Activated CD4-positive, alpha-beta T cell treated with anti-CD3 and anti-CD28 coated beads, Interleukin-2, amount 10 ng/mL, durations not matched to agents 24 days and 14 days (primary cell): ENCODE measurements around the gene BCKDK. TPM values are rescaled to one million over a fixed set of nuclear protein-coding genes. Genes with fewer than 3 reads are reported as not detected.

Source experiments
- DNase-seq: peaks from one replicate; pipeline ENCODE4 v3.0.0; 2022
- H3K27ac Mint-ChIP-seq: one replicate; pipeline ENCODE4 v1.8.0; 2022; ENCODE audit warnings: mild to moderate bottlenecking, mixed read lengths
- H3K27me3 Mint-ChIP-seq: one replicate; pipeline ENCODE4 v1.8.0; 2022; ENCODE audit warnings: mixed read lengths
- H3K36me3 Mint-ChIP-seq: one replicate; pipeline ENCODE4 v1.8.0; 2022; ENCODE audit warnings: low read depth, mild to moderate bottlenecking, mixed read lengths
- H3K4me1 Mint-ChIP-seq: one replicate; pipeline ENCODE4 v1.8.0; 2021; ENCODE audit warnings: mixed read lengths
- H3K4me3 Mint-ChIP-seq: one replicate; pipeline ENCODE4 v1.8.0; 2022; ENCODE audit warnings: mild to moderate bottlenecking, moderate library complexity, mixed read lengths
- H3K9me3 Mint-ChIP-seq: one replicate; pipeline ENCODE4 v1.8.0; 2021; ENCODE audit warnings: mixed read lengths
- intact Hi-C: fragments of 100-400 bp; cut with micrococcal nuclease; formaldehyde crosslinking; loops from one replicate; pipeline ENCODE4 v1.15.1; 2023
- total RNA-seq: library from RNA; stranded (reverse); gene quantifications from 2 replicates; pipeline ENCODE4 v1.2.3, GENCODE V29; 2022

Gene BCKDK
- total RNA-seq, 1 donor from 2014 or later, result 44.3 TPM

DNA sequence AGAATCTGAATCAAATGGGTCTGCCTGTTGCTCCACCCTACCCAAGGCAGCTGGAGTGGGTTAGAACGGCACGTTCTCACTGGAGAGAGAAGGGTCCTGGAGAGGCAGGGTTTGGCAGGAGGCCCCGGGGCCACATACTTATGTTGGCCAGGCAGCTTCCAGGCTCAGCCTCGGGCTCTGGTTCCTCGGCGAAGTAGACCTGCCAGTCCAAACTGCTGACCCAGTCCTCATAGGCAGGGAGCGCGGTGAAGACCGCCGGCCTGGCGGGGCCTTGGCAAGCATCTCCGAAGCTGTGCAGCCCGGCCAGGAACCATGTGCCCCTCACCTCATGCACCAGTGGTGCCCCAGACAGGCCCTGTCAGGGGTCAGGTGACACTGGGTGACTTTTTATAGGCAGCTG is 24.2 kb upstream of the BCKDK start:
- Mint-ChIP-seq H3K27ac (no peak overlapping the region), H3K27me3 (no peaks in the 10 kb centered on the region), H3K4me1 (peaks cover 5% of the 10 kb centered on the region), H3K36me3 (peaks cover 25% of the 10 kb centered on the region), H3K9me3 (no peaks in the 10 kb centered on the region), H3K4me3 (no peak overlapping the region)
- DNase-seq, result no peak
- intact Hi-C loops, result no loop called here

DNA sequence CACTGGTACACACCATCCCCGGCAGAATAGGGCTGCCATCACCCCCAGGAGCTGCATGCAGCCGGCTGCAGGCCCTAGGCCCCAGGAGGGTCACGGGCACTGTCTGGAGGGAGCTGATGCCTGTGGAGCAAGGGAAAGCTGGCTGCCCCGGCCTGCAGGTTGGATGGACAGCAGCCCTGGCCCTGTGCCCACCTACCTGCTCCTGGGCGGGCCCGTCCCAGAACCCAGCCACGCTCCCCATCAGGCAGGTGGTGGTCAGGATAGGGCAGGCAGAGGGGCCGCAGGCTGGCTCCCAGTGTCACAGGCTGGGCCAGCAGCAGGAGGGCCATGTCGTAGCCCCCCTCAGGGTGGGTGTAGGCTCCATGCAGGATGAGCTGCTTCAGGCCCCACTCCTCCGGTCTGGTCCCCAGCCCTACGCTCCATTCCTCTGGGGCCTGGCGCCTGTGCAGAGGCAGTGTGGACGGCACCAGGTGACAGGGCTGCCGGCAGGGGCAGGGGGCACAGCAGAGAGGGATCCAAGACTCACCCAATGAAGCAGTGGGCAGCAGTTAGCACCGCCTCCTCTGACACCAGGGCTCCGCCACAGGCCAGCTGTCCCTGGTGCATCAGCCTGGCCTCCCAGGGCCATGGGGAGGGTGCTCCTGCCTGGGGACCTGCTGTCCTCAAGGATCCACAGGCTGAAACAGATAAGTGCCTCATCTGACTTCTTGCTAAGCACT is 23.4 kb upstream of the BCKDK start:
- H3K9me3 Mint-ChIP-seq, result no peaks in the 10 kb centered on the region
- H3K4me3 Mint-ChIP-seq, result no peak overlapping the region
- H3K27me3 Mint-ChIP-seq, result no peaks in the 10 kb centered on the region
- no peak for DNase-seq
- intact Hi-C loops, result no loop called here
- H3K27ac Mint-ChIP-seq, result no peak overlapping the region
- H3K4me1 Mint-ChIP-seq, result peaks cover 5% of the 10 kb centered on the region
- peaks cover 22% of the 10 kb centered on the region for H3K36me3 Mint-ChIP-seq

DNA sequence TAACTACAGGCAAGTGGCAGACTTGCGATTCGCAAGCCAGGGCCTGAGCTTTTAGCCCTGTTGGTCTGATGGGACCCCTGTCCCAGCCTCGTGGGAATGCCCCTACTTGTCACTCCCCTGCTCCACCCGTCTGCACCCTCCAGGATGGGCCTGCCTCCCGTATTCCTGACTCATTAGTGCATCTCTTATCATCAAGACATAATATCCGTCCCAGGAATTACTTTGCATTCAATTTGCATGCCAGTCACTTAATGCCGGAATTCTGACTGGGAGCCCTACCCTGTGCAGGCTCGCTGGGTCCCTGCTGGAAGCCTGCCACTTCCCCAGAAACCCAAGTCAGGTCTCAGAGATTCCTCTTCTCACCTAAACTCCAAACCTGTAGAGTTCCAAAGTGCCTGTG is 22.8 kb upstream of the BCKDK start:
- no peak overlapping the region for H3K4me3 Mint-ChIP-seq
- no peaks in the 10 kb centered on the region for H3K27me3 Mint-ChIP-seq
- DNase-seq, result no peak
- peaks cover 5% of the 10 kb centered on the region for H3K4me1 Mint-ChIP-seq
- H3K9me3 Mint-ChIP-seq, result no peaks in the 10 kb centered on the region
- peaks cover 21% of the 10 kb centered on the region for H3K36me3 Mint-ChIP-seq
- intact Hi-C loops, result no loop called here
- H3K27ac Mint-ChIP-seq, result no peak overlapping the region

DNA sequence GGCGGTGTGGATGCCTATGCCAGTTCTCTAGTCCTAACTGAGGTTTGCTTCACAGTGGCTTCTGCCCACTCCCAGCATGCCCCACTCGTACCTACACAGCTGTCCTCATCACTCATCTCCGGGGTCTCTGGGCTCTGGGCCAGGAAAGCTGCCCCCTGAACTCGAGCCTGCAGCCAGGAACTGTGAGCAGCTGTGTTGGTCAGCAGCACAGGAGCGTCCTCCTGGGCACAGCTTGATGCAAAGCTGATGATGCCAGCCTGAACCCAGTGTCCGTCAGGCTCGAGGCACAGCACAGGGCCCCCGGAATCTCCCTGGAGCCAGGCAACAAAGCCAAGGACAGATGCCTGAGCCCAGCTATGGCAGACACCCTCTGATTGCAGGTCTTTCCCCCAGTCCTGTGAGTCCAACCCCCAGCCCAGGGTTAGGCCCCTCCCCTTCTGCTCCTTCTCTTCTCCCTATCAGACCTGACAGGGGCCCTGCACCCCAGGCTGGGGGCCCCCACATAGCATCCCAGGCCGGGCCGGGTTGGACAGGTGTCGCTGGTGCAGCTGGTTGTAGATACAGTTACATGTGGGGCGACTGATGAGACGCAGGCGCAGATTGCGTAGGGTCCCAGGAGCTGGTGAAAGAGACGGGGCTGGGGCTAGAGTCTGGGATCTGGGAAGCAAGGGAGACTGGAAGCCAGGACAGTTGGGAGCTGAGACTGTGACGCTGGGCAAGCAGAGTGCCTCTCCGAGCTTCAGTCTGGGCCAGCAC is 22.1 kb upstream of the BCKDK start:
- Mint-ChIP-seq H3K27ac (no peak overlapping the region), H3K27me3 (no peaks in the 10 kb centered on the region), H3K4me3 (no peak overlapping the region), H3K4me1 (peaks cover 7% of the 10 kb centered on the region), H3K36me3 (peaks cover 21% of the 10 kb centered on the region), H3K9me3 (no peaks in the 10 kb centered on the region)
- intact Hi-C loops, result no loop called here
- DNase-seq, result no peak

DNA sequence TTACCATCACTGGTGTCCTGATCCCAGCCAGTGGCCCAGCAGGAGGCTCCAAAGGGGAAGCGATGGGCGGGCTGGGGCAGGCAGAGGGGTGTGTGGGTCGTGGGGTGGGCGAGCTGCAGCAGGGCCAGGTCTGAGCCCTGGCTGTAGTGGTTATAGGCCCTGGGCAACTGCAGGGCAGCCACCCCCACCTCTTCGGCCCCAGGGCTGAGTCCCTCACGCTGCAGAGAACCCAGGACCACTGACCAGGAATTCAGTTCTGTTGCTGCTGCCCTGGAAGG is 21.6 kb upstream of the BCKDK start:
- no peak overlapping the region for H3K27ac Mint-ChIP-seq
- no peaks in the 10 kb centered on the region for H3K27me3 Mint-ChIP-seq
- no peaks in the 10 kb centered on the region for H3K9me3 Mint-ChIP-seq
- H3K4me3 Mint-ChIP-seq, result no peak overlapping the region
- intact Hi-C loops, result no loop called here
- DNase-seq, result no peak
- peaks cover 22% of the 10 kb centered on the region for H3K36me3 Mint-ChIP-seq
- peaks cover 7% of the 10 kb centered on the region for H3K4me1 Mint-ChIP-seq

DNA sequence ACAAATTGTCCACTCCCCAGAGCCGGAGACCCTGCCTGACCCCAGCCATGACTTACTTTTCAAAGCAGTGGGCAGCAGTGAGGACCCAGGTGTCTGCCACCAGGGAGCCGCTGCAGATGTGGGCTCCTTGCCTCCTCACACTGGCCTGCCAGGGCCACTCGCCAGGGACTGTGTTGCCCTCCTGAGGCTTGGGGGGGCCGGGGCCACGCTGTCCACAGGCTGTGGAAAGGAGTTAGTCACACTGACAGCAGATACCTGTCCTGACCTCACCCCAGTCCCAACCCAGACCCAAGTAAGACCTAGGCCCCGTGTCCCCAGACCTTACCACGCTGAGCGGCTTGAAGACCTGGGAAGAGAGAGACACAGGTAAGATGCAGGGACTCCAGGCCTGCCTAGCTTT is 20.7 kb upstream of the BCKDK start:
- peaks cover 19% of the 10 kb centered on the region for H3K36me3 Mint-ChIP-seq
- intact Hi-C loops, result no loop called here
- no peaks in the 10 kb centered on the region for H3K9me3 Mint-ChIP-seq
- peaks cover 6% of the 10 kb centered on the region for H3K4me1 Mint-ChIP-seq
- H3K27ac Mint-ChIP-seq, result no peak overlapping the region
- no peak overlapping the region for H3K4me3 Mint-ChIP-seq
- H3K27me3 Mint-ChIP-seq, result no peaks in the 10 kb centered on the region
- no peak for DNase-seq

DNA sequence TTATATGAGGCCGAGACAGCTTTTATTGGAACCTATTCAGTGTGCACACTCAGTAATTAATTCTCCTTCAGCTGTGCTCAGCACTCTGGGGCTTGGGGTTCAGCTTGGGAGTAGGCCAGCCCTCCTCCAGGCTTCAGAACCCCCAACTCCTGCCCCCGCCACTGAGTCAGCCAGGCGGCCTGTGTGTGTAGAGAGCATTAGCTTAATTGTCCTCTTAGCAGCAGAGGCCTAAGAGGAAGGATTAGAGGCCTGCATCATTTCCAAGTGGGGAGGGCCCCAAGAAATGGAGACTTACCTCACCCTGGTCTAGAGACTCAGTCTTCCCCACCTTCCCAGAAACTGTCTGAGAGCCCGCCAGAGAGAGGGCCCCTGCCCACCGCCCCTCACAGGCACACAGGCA is 20.2 kb upstream of the BCKDK start:
- Mint-ChIP-seq H3K4me1 (peaks cover 8% of the 10 kb centered on the region), H3K36me3 (peaks cover 19% of the 10 kb centered on the region), H3K9me3 (no peaks in the 10 kb centered on the region), H3K27ac (peak overlapping the region; percentile 60), H3K4me3 (no peak overlapping the region), H3K27me3 (no peaks in the 10 kb centered on the region)
- DNase-seq, result no peak
- intact Hi-C loops, result no loop called here

DNA sequence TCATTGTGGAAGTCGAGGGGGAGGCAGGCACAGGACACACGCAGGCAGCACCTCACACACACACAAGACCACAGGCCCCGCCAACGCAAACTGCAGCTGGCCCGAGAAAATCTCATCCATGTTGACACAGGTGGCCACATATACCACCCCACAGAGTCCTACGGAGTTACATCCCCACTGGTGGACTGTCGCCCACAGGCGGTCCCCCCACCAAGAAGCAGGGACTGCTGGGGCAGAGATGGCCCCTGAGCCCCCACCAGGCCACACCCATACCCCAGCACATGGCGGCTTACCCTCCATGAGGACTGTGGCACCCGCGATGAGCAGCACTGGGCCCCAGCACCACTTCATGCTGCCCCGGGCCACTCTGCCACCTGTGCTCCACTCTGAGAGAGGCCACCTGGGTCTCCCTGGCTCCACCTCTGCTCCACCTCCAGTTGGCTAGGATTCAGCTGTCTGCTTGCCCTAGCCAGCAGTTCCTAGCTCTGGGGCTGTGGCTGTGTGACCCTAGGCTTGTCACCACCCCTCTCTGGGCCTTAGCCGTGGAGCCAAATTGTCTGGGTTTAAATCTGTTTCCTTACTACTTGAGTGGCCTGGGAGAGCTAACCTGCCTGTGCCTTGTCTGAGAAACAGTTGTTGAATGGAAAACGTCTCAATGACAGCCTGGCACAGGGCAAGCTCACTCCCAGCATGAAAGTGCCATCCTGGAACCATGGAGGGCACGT is 19.6 kb upstream of the BCKDK start, which contains the start of gene PRSS53:
TSS of gene PRSS53 (minus strand) at position 485 of the 725 bp plus-strand sequence. CDS start at position 351, 134 bp downstream.
- no peak within 1 kb of the TSS for H3K4me3 Mint-ChIP-seq
- intact Hi-C loops, result no loop called here

DNA sequence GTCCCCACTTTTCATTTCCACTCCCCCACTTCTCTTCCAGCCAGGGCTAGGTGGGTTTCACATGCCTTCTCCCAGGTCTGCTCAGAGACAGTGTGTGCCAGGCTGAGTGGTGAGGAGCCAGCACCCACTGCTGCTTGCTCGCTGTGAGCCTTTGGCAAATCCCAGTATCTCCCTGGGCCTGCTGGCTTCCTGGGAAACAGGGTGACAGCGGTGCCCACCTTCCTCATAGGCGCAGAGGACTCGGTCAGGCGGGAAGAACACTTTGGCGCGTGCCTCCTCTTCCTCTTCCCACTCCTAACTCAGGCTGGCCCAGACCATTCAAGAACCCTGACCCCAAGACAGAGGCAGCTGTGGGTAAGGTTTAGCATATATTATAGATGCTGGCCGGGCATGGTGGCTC is 19.0 kb upstream of the BCKDK start:
- H3K4me1 Mint-ChIP-seq, result peaks cover 15% of the 10 kb centered on the region
- H3K36me3 Mint-ChIP-seq, result peaks cover 22% of the 10 kb centered on the region
- no peak overlapping the region for H3K27ac Mint-ChIP-seq
- no peak overlapping the region for H3K4me3 Mint-ChIP-seq
- H3K9me3 Mint-ChIP-seq, result no peaks in the 10 kb centered on the region
- no peaks in the 10 kb centered on the region for H3K27me3 Mint-ChIP-seq
- no peak for DNase-seq
- intact Hi-C loops, result no loop called here

More for the DNA sequence above, 19.6 kb upstream of the BCKDK start, which contains the start of gene PRSS53:
- Mint-ChIP-seq H3K27ac (peak within 1 kb of the TSS; percentile 60), H3K27me3 (no peaks in the 10 kb centered on the region), H3K36me3 (peaks cover 19% of the 10 kb centered on the region), H3K4me1 (peaks cover 10% of the 10 kb centered on the region), H3K9me3 (no peaks in the 10 kb centered on the region)
- no peak for DNase-seq

DNA sequence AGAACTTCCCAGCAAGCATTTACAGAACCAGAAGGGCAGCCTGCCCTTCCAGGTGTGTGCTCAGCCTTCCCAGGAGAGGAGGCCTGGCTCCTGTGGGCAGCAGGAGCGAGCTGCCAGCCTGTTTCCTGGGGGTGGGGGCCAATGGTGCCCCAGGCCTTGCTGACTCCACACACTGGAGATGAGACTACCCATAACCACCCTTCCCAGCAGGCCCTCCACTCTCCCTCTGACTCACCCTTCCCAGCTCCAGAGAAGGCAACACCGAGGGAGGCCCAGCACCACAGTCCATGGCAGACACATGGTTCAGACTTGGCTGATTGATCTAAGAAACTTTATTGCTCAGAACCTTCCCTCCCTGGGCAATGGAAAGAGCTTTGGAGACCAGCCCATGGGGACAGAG is 17.6 kb upstream of the BCKDK start:
- H3K4me3 Mint-ChIP-seq, result no peak overlapping the region
- H3K4me1 Mint-ChIP-seq, result peaks cover 20% of the 10 kb centered on the region
- no peak for DNase-seq
- H3K36me3 Mint-ChIP-seq, result peaks cover 25% of the 10 kb centered on the region
- intact Hi-C loops, result no loop called here
- no peaks in the 10 kb centered on the region for H3K9me3 Mint-ChIP-seq
- no peaks in the 10 kb centered on the region for H3K27me3 Mint-ChIP-seq
- H3K27ac Mint-ChIP-seq, result peak overlapping the region; percentile 51

DNA sequence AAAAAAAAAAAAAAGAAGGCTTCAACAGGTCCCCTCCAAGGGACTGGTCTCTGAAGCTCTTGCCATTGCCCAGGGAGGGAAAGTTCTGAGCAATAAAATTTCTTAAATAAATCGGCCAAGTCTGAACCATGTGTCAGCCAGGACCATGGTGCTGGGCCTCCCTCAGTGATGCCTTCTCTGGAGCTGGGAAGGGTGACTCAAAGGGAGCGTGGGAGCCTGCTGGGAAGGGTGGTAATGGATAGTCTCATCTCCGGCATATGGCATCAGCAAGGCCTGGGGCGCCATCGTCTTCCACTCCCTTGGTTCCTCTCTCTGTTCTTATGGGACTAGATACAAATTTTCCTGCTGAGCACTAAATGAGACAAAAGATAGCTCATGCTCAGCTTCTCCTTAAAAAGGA is 15.9 kb upstream of the BCKDK start:
- Mint-ChIP-seq H3K4me1 (peaks cover 23% of the 10 kb centered on the region), H3K36me3 (peaks cover 19% of the 10 kb centered on the region), H3K9me3 (no peaks in the 10 kb centered on the region), H3K4me3 (peak overlapping the region; percentile 47), H3K27me3 (no peaks in the 10 kb centered on the region), H3K27ac (no peak overlapping the region)
- intact Hi-C loops, result no loop called here
- no peak for DNase-seq

DNA sequence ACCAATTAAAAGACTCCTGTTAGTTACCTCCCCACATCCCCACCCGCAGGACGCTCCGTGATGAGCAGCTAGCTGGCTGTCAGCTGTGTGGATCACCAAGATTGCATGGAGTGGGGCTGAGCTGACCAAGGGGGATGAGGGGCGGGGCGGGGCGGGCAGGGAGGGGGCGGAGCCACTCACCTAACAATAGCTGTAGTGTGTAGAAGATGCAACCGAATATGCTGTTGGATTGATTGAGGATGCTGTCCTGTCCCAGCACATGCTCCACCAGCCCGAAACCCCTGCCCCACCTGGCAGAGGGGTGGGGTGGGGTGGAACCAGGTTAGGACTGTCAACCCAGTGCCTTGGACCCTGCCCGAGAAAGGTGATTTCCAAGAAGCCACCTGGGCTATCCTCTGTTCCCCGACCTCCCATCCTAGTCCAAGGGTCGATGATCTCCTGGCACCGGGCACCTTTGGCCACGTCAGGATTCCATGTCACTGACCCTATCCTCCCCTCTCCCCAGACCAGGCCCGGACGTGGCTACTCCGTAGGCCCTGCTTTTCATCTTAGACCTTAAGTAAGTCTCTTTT is 15.0 kb upstream of the BCKDK start:
- DNase-seq, result no peak
- intact Hi-C loops, result no loop called here
- Mint-ChIP-seq H3K4me1 (peaks cover 23% of the 10 kb centered on the region), H3K4me3 (peak overlapping the region; percentile 95), H3K36me3 (peaks cover 17% of the 10 kb centered on the region), H3K9me3 (no peaks in the 10 kb centered on the region), H3K27ac (no peak overlapping the region), H3K27me3 (no peaks in the 10 kb centered on the region)

DNA sequence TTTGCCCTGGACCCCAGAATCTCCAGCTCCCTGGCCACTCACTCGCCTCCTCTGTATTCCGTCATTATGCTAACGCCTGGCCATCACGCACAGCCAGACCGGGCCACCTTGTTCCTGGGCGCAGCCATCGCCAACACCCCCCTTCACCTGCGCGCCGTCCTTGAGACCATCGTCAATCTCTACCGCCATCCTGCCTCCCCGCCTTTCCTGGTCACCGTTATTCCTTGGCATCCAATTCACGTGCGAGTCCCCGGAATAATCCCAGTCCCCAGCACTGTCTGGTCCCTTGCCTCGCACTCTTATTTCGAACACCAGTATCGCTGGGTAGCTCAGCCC is 14.1 kb upstream of the BCKDK start:
- H3K36me3 Mint-ChIP-seq, result peaks cover 17% of the 10 kb centered on the region
- peak overlapping the region; percentile 94 for H3K27ac Mint-ChIP-seq
- peak; percentile 65 for DNase-seq
- H3K4me3 Mint-ChIP-seq, result peak overlapping the region; percentile 95
- intact Hi-C loops, result loop anchor here (1.0 to 2.0 kb wide), 5 partner anchors 15 to 171 kb away; partner anchors contain the start of genes BCKDK, FBXL19, FUS and STX4
- H3K27me3 Mint-ChIP-seq, result no peaks in the 10 kb centered on the region
- no peaks in the 10 kb centered on the region for H3K9me3 Mint-ChIP-seq
- peaks cover 23% of the 10 kb centered on the region for H3K4me1 Mint-ChIP-seq
